Activated CD4-positive, alpha-beta T cell treated with anti-CD3 and anti-CD28 coated beads, Interleukin-2, Interleukin-6, amounts not matched to agents 100 ng/mL and 50 ng/mL, durations not matched to agents 16 hours and 8 hours (primary cell): ENCODE data around the gene C19orf38.

Experiments used
- DNase-seq: peaks from one replicate; pipeline ENCODE4 v3.0.0-alpha.2; 2020

Gene C19orf38

GRCh38 chr19:10848230-10848856 lies at the start of gene C19orf38:
Gene C19orf38 (plus strand): TSS chr19:10848415. CDS start chr19:10848509, 94 bp downstream.
- no peak for DNase-seq

- no peak for DNase-seq
Measured at GRCh38 chr19:10800488-10800887, 47.7 kb upstream of the C19orf38 start.

- no peak for DNase-seq
Measured at GRCh38 chr19:10802479-10802878, 45.7 kb upstream of the C19orf38 start.

GRCh38 chr19:10803252-10803651 lies 45.0 kb upstream of the C19orf38 start:
- DNase-seq: no peak

GRCh38 chr19:10805065-10805757 lies 43.0 kb upstream of the C19orf38 start:
- no peak for DNase-seq

GRCh38 chr19:10805758-10806247 lies 42.4 kb upstream of the C19orf38 start:
- DNase-seq: no peak

GRCh38 chr19:10808937-10809649 lies 39.1 kb upstream of the C19orf38 start:
- peak; percentile 86 for DNase-seq

- DNase-seq: no peak
Measured at GRCh38 chr19:10809651-10810285, 38.4 kb upstream of the C19orf38 start.

- no peak for DNase-seq
Measured at GRCh38 chr19:10811391-10812111, 36.7 kb upstream of the C19orf38 start.

GRCh38 chr19:10812196-10812595 lies 36.0 kb upstream of the C19orf38 start:
- no peak for DNase-seq

GRCh38 chr19:10812902-10813404 lies 35.3 kb upstream of the C19orf38 start:
- peak; percentile 84 for DNase-seq

- DNase-seq: no peak
Measured at GRCh38 chr19:10815007-10815536, 33.1 kb upstream of the C19orf38 start.

- DNase-seq: no peak
Measured at GRCh38 chr19:10815969-10816644, 32.1 kb upstream of the C19orf38 start.

- no peak for DNase-seq
Measured at GRCh38 chr19:10816691-10817090, 31.5 kb upstream of the C19orf38 start.

- no peak for DNase-seq
Measured at GRCh38 chr19:10817291-10818038, 30.8 kb upstream of the C19orf38 start.

- no peak for DNase-seq
Measured at GRCh38 chr19:10818301-10819123, 29.7 kb upstream of the C19orf38 start.

GRCh38 chr19:10819124-10820060 lies 28.8 kb upstream of the C19orf38 start:
- DNase-seq: no peak

GRCh38 chr19:10820173-10820572 lies 28.0 kb upstream of the C19orf38 start:
- no peak for DNase-seq

GRCh38 chr19:10823690-10824089 lies 24.5 kb upstream of the C19orf38 start:
- no peak for DNase-seq
